Stomach smooth muscle (tissue), 2 donors: Measurements from ENCODE around the gene GNB1.
A peak's percentile ranks its signal among the peaks of the same experiment; 100 is the strongest.

ENCODE experiments used
- H3K27ac ChIP-seq: one replicate; pipeline ENCODE4 v1.7.0; 2013; ENCODE audit warnings: mild to moderate bottlenecking, low read length, inconsistent platforms
- H3K27me3 ChIP-seq, 2 donors: one replicate each; pipeline ENCODE4 v1.7.0; 2013; ENCODE audit warnings: low read length in 2 of 2; ENCODE audit not compliant: insufficient read depth in 2 of 2, control insufficient read depth in 1 of 2
- H3K36me3 ChIP-seq, 2 donors: one replicate each; pipeline ENCODE4 v1.7.0; 2013; ENCODE audit warnings: low read length in 2 of 2; ENCODE audit not compliant: control insufficient read depth in 2 of 2, insufficient read depth in 2 of 2
- H3K4me1 ChIP-seq: one replicate; pipeline ENCODE4 v1.7.0; 2013; ENCODE audit warnings: low read length; ENCODE audit not compliant: control insufficient read depth, insufficient read depth
- H3K4me3 ChIP-seq, 2 donors: one replicate each; pipeline ENCODE4 v1.7.0; 2013; ENCODE audit warnings: low read length in 2 of 2
- H3K9ac ChIP-seq, 2 donors: one replicate each; pipeline ENCODE4 v1.7.0; 2013; ENCODE audit warnings: low read length in 2 of 2, mild to moderate bottlenecking in 1 of 2
- H3K9me3 ChIP-seq, 2 donors: one replicate each; pipeline ENCODE4 v1.7.0; 2013; ENCODE audit warnings: low read length in 2 of 2; ENCODE audit not compliant: control insufficient read depth in 2 of 2
- donor health status: healthy.
- donor health status: Pancreatic carcinoma.

GNB1 gene

DNA sequence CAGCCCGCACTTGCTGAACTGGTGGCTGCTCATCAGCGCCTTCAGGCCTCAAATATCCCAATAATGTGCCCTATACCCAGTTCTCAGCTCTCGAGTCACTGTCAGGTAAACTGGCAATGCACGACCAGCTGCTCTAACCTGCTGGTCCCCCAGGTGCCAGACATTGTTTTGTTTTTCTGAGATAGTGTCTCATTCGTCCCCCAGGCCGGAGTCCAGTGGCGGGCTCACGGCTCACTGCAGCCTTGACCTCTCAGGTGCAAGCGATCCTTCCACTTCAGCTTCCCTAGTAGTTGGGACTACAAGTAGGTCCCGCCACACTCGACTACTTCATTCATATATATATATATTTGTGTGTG is 111.6 kb downstream of the GNB1 start:
- peak overlapping the region in 1 of 2 donors; percentile 33 for H3K9ac ChIP-seq

DNA sequence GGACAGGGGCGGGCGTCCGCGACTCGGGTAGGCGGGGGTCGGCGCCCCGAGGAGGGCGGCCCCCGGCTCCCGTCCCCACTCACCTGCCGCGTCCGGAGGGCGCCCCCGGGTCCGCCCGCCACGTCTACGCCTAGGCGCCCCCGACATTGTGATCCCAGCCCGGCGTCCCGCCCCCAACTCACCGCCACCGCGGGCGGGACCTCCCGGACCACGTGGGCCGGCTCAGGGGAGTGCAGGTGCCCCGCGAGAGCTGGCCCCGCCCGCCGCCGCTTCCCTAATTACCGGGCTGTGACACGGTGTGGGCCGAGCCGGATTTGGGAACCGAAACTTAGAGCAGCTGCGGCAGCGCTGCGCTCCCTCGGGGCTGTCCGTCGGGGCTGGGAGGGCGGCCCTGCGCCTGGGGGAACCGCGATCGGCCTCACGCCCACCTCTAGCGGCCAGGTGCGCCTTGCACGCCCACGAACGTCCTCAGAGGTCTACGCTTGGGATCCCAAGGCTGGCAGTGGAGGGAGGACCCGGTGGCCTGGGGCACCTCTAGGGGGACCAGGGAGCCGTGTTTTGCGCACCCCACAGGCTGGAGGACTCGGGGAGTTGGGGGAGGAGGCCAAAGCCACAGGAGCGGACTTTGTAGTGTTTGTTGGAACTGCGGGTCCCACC is 112.1 kb downstream of the GNB1 start:
- H3K36me3 ChIP-seq: no peaks in the 10 kb centered on the region
- H3K9me3 ChIP-seq: no peaks in the 10 kb centered on the region
- H3K4me1 ChIP-seq: peaks cover 48% of the 10 kb centered on the region
- no peaks in the 10 kb centered on the region for H3K27me3 ChIP-seq
- H3K4me3 ChIP-seq: peak overlapping the region; percentile 49 to 85
- no peak overlapping the region for H3K27ac ChIP-seq
- peak overlapping the region in 1 of 2 donors; percentile 33 for H3K9ac ChIP-seq

More for the DNA sequence above, 111.6 kb downstream of the GNB1 start:
- H3K36me3 ChIP-seq: no peaks in the 10 kb centered on the region
- no peaks in the 10 kb centered on the region for H3K9me3 ChIP-seq
- peak overlapping the region; percentile 49 to 85 for H3K4me3 ChIP-seq
- H3K4me1 ChIP-seq: peaks cover 48% of the 10 kb centered on the region
- no peaks in the 10 kb centered on the region for H3K27me3 ChIP-seq
- H3K27ac ChIP-seq: no peak overlapping the region

DNA sequence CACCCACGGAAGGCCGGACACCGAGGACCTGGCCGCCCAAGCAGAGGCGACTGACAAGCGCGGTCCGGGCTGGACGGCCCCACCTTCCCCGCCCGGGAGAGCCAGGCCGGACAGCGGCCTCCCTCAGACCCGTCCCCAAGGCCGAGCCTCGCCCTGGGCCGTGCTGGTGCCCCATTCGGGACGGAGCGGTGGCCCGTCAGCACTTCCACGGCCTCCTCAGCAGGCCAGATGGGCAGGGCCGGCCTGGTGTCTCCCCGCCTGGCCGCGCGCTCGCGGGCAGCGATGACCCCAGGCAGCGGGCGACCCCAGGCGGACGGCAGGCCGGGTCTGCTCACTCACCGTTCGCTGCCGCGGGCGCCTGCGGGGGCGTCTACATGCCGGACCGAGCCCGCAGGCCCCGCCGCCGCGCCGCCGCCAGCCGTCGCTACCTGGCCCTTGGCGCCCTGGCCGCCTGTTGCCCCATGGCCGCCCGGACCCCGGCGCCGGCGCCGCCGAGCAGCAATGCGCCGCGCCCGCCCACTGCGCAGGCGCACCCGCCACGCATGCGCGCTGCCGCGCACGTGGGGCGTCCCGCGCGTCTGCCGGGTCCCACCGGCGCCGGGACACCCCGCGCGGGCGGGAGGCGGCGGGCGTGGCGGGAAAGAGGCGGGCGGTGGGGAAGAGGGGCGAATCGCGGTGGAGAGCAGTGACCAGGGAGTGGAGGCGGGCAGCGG is 112.8 kb downstream of the GNB1 start, which contains the start of gene NADK:
TSS of gene NADK (minus strand) at position 521 of the 713 bp plus-strand sequence. CDS start 13,064 bp downstream, outside the sequence.
- H3K4me1 ChIP-seq: peaks cover 48% of the 10 kb centered on the region

DNA sequence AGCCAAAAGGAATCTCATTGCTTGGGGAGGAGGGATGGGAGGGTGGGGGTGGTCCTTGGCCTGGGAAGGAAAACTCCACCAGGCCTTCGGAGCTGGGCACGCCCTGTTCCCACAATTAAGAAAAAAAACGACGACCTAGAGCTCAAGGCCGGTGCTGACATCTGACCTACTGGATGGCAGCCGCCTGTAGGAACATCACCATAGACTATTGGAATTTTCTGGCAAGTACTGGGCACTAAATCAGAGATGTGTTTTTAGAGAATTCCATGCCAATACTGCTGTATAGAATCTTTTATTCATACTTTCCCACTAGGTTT is 113.3 kb downstream of the GNB1 start:
- Histone ChIP-seq H3K4me3 (peak overlapping the region; percentile 77 to 85), H3K36me3 (no peaks in the 10 kb centered on the region)

More for the DNA sequence above, 112.8 kb downstream of the GNB1 start, which contains the start of gene NADK:
- Histone ChIP-seq H3K9ac (peak within 1 kb of the TSS; percentile 74 to 86), H3K27me3 (no peaks in the 10 kb centered on the region), H3K27ac (peak within 1 kb of the TSS; percentile 70), H3K36me3 (no peaks in the 10 kb centered on the region), H3K4me3 (peak within 1 kb of the TSS; percentile 77 to 85), H3K9me3 (no peaks in the 10 kb centered on the region)

DNA sequence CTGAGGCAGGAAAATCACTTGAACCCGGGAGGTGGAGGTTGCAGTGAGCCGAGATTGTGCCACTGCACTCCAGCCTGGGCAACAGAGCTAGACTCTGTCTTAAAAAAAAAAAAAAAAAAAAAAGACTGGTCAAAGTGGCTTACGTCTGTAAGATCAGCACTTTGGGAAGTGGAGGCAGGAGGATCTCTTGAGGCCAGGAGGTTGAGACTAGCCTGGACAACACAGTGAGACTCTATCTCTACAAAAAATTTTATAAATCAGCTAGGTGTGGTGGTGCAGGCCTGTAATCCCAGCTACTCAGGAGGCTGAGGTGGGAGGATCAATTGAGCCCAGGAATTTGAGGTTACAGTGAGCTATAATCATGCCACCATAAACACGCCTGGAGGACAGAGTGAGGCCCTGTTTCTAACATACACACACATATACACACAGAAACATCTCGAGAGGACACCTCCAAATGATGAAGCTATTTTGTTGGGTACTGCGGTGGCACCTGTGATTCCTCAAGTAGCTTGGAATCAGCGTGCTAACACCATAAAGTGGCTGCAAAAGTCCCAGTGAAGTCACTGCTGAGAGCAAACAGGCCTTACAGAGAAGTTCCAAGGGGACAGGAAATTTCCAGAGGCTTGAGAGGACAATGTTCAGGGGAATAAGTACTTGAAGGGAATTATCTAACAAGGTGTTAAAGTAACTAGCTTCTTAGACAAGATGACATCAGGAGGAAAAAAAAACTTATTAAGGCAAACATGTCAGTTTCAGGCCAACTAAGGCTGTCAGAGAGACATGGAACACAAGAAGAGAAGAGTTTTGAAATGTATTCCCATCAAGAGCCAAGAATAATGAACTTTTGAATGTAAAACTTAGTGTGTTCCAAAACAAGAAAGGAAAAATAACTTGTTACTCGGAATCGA is 114.0 kb downstream of the GNB1 start:
- Histone ChIP-seq H3K4me1 (peaks cover 38% of the 10 kb centered on the region), H3K4me3 (peak overlapping the region; percentile 77 to 85), H3K27me3 (no peaks in the 10 kb centered on the region), H3K9me3 (no peaks in the 10 kb centered on the region), H3K36me3 (peaks cover 0 to 3% of the 10 kb centered on the region in 2 donors), H3K9ac (peak overlapping the region; percentile 14 to 86), H3K27ac (peak overlapping the region; percentile 70)

More for the DNA sequence above, 113.3 kb downstream of the GNB1 start:
- H3K27ac ChIP-seq: peak overlapping the region; percentile 70
- H3K27me3 ChIP-seq: no peaks in the 10 kb centered on the region
- H3K9me3 ChIP-seq: no peaks in the 10 kb centered on the region
- peak overlapping the region; percentile 74 to 86 for H3K9ac ChIP-seq
- H3K4me1 ChIP-seq: peaks cover 44% of the 10 kb centered on the region

DNA sequence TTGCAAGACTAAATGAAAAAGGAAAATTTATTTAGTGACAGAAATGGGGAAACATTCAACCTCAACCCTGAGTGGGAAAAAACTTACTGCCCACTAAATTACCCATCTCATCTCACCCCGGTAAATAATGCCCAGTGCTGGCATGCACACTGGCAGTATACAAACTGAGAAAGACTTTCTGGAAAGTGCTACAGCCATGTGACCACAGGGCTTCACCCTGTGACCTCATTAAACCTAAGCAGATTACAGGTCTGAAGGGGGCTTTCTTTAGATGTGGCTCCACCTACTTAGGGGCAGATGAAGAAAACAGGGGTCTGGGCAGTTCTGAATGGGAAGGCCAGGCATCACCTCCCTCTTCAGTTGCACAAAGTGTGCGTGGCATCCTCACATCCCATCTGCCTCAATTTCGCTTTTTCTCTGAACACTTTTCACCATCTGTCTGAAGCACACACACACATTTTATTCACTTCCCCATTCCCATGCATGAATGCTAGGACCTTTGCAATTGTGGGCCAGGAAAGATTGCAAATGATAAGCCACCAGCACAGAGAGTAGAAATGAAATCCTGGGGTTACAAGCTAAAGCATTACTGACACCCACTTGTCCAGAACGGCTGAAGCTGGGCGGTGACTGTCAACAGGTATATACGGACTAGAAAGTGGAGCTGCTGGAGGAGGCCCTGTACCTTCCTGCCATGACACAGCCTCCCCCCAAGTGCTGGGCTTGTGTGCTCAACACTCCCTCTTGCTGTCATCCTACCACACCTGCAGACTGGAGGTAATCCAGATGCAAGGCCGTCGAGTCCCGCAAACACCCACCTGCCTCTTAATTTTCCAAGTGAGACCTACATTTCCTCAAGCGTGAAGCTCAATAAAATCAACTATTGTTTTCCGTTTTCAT is 115.3 kb downstream of the GNB1 start:
- H3K27ac ChIP-seq: no peak overlapping the region
- H3K4me1 ChIP-seq: peaks cover 26% of the 10 kb centered on the region
- peaks cover 0 to 3% of the 10 kb centered on the region in 2 donors for H3K36me3 ChIP-seq
- peak overlapping the region; percentile 3 to 13 for H3K9ac ChIP-seq
- no peak overlapping the region for H3K4me3 ChIP-seq
- peaks cover 0 to 7% of the 10 kb centered on the region in 2 donors for H3K9me3 ChIP-seq
- H3K27me3 ChIP-seq: no peaks in the 10 kb centered on the region

DNA sequence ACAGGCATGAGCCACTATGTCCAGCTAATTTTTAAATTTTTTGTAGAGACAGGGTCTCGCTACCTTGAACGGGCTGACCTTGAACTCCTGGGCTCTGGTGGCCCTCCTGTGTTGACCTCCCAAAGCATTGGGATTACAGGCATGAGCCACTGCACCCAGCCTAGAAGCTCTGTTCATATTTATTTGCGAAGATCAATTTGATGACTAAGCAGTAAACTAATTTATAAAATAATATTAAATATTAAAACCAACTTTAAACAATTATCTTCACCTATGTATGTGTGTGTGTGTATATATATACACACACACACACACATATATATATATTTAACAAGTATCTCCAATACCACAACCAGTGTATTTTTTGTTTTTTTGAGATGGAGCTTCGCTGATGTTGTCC is 117.0 kb downstream of the GNB1 start:
- peaks cover 0 to 3% of the 10 kb centered on the region in 2 donors for H3K36me3 ChIP-seq
- peaks cover 22% of the 10 kb centered on the region for H3K4me1 ChIP-seq
- H3K27me3 ChIP-seq: no peaks in the 10 kb centered on the region
- H3K4me3 ChIP-seq: no peak overlapping the region
- no peak overlapping the region for H3K9ac ChIP-seq
- H3K9me3 ChIP-seq: peaks cover 0 to 7% of the 10 kb centered on the region in 2 donors
- H3K27ac ChIP-seq: no peak overlapping the region

DNA sequence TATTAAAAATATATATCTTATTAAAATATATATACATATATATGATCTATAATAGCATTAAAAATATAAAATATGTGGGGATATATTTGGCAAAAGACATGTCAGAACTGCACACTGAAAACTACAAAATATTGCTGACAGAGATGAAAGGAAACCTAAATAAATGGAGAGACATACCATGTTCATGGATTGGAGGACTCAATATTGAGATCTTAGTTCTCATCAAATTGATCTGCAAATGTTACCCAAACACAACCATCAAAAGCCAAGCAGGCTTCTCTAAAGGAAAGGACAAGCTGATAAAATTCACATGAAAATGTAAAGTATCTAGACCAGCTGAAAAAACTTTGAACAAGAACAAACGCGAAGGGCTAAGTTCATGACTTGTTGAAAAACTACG is 119.8 kb downstream of the GNB1 start:
- H3K9me3 ChIP-seq: peaks cover 0 to 7% of the 10 kb centered on the region in 2 donors
- peaks cover 3% of the 10 kb centered on the region for H3K4me1 ChIP-seq
- peaks cover 0 to 3% of the 10 kb centered on the region in 2 donors for H3K36me3 ChIP-seq
- no peaks in the 10 kb centered on the region for H3K27me3 ChIP-seq
- no peak overlapping the region for H3K27ac ChIP-seq
- no peak overlapping the region for H3K4me3 ChIP-seq
- no peak overlapping the region for H3K9ac ChIP-seq

DNA sequence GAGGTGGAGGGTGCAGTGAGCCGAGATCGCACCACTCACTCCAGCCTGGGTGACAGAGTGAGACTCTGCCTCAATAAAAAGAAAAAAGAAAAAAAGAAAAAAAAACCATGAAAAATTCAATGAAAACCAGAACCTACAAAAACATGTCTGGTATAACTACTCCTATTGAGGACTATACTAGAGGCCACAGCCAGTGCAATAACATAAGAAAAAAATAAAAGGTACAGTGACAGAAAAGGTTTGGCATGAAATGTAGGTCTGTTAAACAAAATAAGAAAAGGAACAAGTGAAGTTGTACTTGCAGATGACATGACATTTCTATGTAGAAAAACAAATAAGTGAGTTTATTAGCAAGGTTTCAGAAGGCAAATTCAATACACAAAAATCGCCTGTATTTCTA is 120.8 kb downstream of the GNB1 start:
- Histone ChIP-seq H3K36me3 (peaks cover under 1 to 3% of the 10 kb centered on the region in 2 donors), H3K9ac (no peak overlapping the region), H3K4me3 (no peak overlapping the region), H3K9me3 (peaks cover 0 to 7% of the 10 kb centered on the region in 2 donors), H3K27me3 (no peaks in the 10 kb centered on the region), H3K27ac (no peak overlapping the region), H3K4me1 (no peaks in the 10 kb centered on the region)
